T-cell (primary cell): ENCODE results near the gene UBE2G2. TPM values are rescaled to one million over a fixed set of nuclear protein-coding genes. Genes with fewer than 3 reads are reported as not detected.

Experiments
- ATAC-seq, 4 experiments: fragments of 200-7000 bp in 3 of 4; fragments of 150-1000 bp in 1 of 4; cut with Tn5 transposase; replicated peaks in 1 of 4; 1 replicate in 3 of 4; 2 replicates in 1 of 4; pipeline ENCODE4 v1.10.0; 2021; ENCODE audit warnings: moderate library complexity in 3 of 4, mild to moderate bottlenecking in 2 of 4, moderate number of reproducible peaks in 1 of 4
- CTCF ChIA-PET, 2 donors: fragments of 300-600 bp; sonication (Branson Sonifier 250); formaldehyde crosslinking; loops; one replicate each; lab custom pipeline; 2022; ENCODE audit warnings: antibody characterized with exemption in 2 of 2; lab: Charles Lee
- POLR2A ChIA-PET, 2 donors: fragments of 300-600 bp; sonication (Branson Sonifier 250); formaldehyde crosslinking; loops; one replicate each; lab custom pipeline; 2022; ENCODE audit warnings: antibody characterized with exemption in 2 of 2; lab: Charles Lee
- DNase-seq, 35 experiments: peaks; one replicate each; pipeline versions ENCODE4 v3.0.0 to v3.0.0-alpha.2; 2013 to 2023
- H3K27ac ChIP-seq: one replicate; pipeline ENCODE4 v1.5.1; 2013; ENCODE audit warnings: low read length
- H3K27me3 ChIP-seq, 2 experiments: replicated peaks in 1 of 2; 1 replicate in 1 of 2; 2 replicates in 1 of 2; pipeline versions ENCODE4 v1.6.1 to v1.7.0; 2013; ENCODE audit warnings: low read length in 1 of 2, mixed read lengths in 1 of 2; ENCODE audit not compliant: control insufficient read depth in 2 of 2, insufficient read depth in 2 of 2; ENCODE audit errors: extremely low read depth in 1 of 2
- H3K36me3 ChIP-seq, 2 donors: 1 replicate in 1 of 2; 2 replicates in 1 of 2; pipeline versions ENCODE4 v1.6.1 to v1.7.0; 2013; ENCODE audit warnings: low read length in 1 of 2; ENCODE audit not compliant: control insufficient read depth in 2 of 2, insufficient read depth in 1 of 2; ENCODE audit errors: extremely low read depth in 1 of 2
- H3K4me1 ChIP-seq, 2 experiments: 1 replicate in 1 of 2; 2 replicates in 1 of 2; pipeline versions ENCODE4 v1.6.1 to v1.7.0; 2013; ENCODE audit warnings: low read length in 2 of 2, mixed read lengths in 1 of 2; ENCODE audit not compliant: insufficient read depth in 2 of 2, control insufficient read depth in 1 of 2; ENCODE audit errors: extremely low read depth in 1 of 2
- H3K4me3 ChIP-seq, 2 donors: 1 replicate in 1 of 2; 2 replicates in 1 of 2; pipeline versions ENCODE4 v1.5.1 to v1.7.0; 2013; ENCODE audit warnings: mild to moderate bottlenecking in 2 of 2, low read length in 1 of 2, moderate library complexity in 1 of 2; ENCODE audit not compliant: control insufficient read depth in 1 of 2; ENCODE audit errors: extremely low read depth in 1 of 2
- H3K9me3 ChIP-seq: 2 replicates; pipeline ENCODE4 v1.7.0; 2013
- H3K27ac Mint-ChIP-seq, 2 donors: one replicate each; pipeline ENCODE4 v1.8.0; 2020 to 2021; ENCODE audit warnings: mild to moderate bottlenecking in 2 of 2, mixed read lengths in 2 of 2
- H3K27me3 Mint-ChIP-seq, 2 donors: one replicate each; pipeline ENCODE4 v1.8.0; 2021 to 2022; ENCODE audit warnings: mixed read lengths in 2 of 2
- H3K36me3 Mint-ChIP-seq: one replicate; pipeline ENCODE4 v1.8.0; 2021; ENCODE audit warnings: mixed read lengths
- H3K4me1 Mint-ChIP-seq, 3 donors: one replicate each; pipeline ENCODE4 v1.8.0; 2020 to 2022; ENCODE audit warnings: mixed read lengths in 3 of 3, mild to moderate bottlenecking in 1 of 3
- H3K4me3 Mint-ChIP-seq, 3 donors: one replicate each; pipeline ENCODE4 v1.8.0; 2020 to 2022; ENCODE audit warnings: mild to moderate bottlenecking in 3 of 3, mixed read lengths in 3 of 3, moderate library complexity in 3 of 3
- H3K9me3 Mint-ChIP-seq, 3 donors: one replicate each; pipeline ENCODE4 v1.8.0; 2020 to 2022; ENCODE audit warnings: mixed read lengths in 3 of 3
- WGBS: methylation state at CpG from one replicate; pipeline ENCODE4 v1.1.5; 2013; ENCODE audit warnings: missing lambda C conversion rate; ENCODE audit not compliant: insufficient coverage; 5-methylcytosine and 5-hydroxymethylcytosine counted together
- total RNA-seq, 35 experiments: library from RNA in 6 of 35; stranded (reverse) in 6 of 35; fragments of 120-200 nt in 1 of 35; gene quantifications; one replicate each; pipeline versions ENCODE4 v1.2.1 to v1.2.4 and lab custom pipeline; 2013 to 2026

Gene UBE2G2
- total RNA-seq, 5 donors from 2014 or later (not counting 1 experiment from before 2014, with no cell fraction given): 124 to 157 (median 134) TPM

- Mint-ChIP-seq H3K4me1 (peaks cover 8 to 19% (median 18%) of the 10 kb centered on the region in 3 donors), H3K9me3 (no peaks in the 10 kb centered on the region), H3K4me3 (no peak overlapping the region), H3K36me3 (no peaks in the 10 kb centered on the region), H3K27ac (no peak overlapping the region), H3K27me3 (peaks cover 0 to 13% of the 10 kb centered on the region in 2 donors)
- Histone ChIP-seq H3K9me3 (no peaks in the 10 kb centered on the region), H3K27me3 (peaks cover 0 to 35% of the 10 kb centered on the region in 2 experiments), H3K4me3 (no peak overlapping the region), H3K27ac (no peak overlapping the region), H3K4me1 (peaks cover 6 to 19% of the 10 kb centered on the region in 2 experiments), H3K36me3 (no peaks in the 10 kb centered on the region)
- DNase-seq: no peak
- ATAC-seq: no peak
- ChIA-PET CTCF (no interaction called here), POLR2A (no interaction called here)
- WGBS: 79% methylated on average over 15 of the region's 23 CpGs
Measured at GRCh38 chr21:44842721-44843445, 41.3 kb upstream of the UBE2G2 start.

DNA sequence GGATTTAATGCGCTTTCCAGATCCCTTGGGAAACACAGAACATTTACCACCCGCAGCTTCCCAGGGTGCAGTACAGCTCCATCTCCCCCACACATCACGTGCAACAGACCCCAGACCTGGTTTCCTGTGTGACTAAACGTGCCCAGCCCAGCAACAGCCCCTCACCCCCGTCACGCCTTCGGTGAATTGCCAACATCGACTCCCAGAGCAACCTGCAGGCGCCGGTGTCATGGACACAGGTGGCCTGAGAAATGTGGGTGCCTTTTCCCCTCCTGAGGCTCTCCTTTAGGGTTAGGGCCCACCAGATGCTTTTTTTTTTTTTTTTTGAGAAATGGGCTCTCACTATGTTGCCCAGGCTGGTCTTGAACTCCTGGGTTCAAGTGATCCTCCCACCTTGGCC lies 40.5 kb upstream of the UBE2G2 start:
- no peak overlapping the region for H3K27ac Mint-ChIP-seq

DNA sequence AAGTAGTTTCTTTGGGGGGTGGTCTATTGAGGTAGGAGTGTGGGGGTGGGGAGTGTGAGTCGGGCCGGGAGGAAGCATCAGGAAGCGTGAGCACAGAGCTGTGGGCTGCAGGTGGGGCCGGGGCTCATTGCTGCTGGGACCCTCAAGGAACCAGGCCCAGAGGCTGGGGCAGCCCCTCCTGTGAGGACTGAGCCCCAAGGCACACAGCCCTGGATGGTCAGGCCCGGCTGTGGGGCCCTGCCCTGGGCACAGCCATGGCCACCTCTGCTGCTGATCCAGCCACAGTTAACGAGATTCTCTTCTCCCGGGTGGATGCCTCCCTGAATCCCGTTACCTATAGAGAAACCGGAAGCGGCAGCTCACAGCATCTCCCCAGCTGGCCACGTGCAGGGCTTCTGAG lies 39.2 kb upstream of the UBE2G2 start:
- WGBS: 71% methylated on average over 11 of the region's 11 CpGs
- CTCF ChIA-PET: interaction anchor here in 1 of 2 donors (0.6 kb wide), 1 partner anchor 86 kb away, joined by 3 read pairs; no protein-coding TSS in a partner anchor
- no peak overlapping the region for H3K4me3 Mint-ChIP-seq

More for the DNA sequence above, 40.5 kb upstream of the UBE2G2 start:
- no peak overlapping the region for H3K27ac ChIP-seq
- no peak overlapping the region for H3K4me3 Mint-ChIP-seq
- H3K36me3 Mint-ChIP-seq: no peaks in the 10 kb centered on the region
- H3K9me3 Mint-ChIP-seq: no peaks in the 10 kb centered on the region
- no peaks in the 10 kb centered on the region for H3K9me3 ChIP-seq
- DNase-seq (no peak), ATAC-seq (no peak)
- 79% methylated on average over 9 of the region's 10 CpGs for WGBS
- no peak overlapping the region for H3K4me3 ChIP-seq
- CTCF ChIA-PET: no interaction called here
- peaks cover 8 to 19% (median 15%) of the 10 kb centered on the region in 3 donors for H3K4me1 Mint-ChIP-seq
- POLR2A ChIA-PET: no interaction called here
- peaks cover 0 to 42% of the 10 kb centered on the region in 2 experiments for H3K27me3 ChIP-seq
- peaks cover 0 to 15% of the 10 kb centered on the region in 2 donors for H3K27me3 Mint-ChIP-seq
- H3K4me1 ChIP-seq: peaks cover 6 to 19% of the 10 kb centered on the region in 2 experiments
- no peaks in the 10 kb centered on the region for H3K36me3 ChIP-seq

GRCh38 chr21:44838951-44839350 lies 37.3 kb upstream of the UBE2G2 start:
- H3K27me3 ChIP-seq: peaks cover 0 to 46% of the 10 kb centered on the region in 2 experiments
- H3K4me1 Mint-ChIP-seq: no peaks in the 10 kb centered on the region
- ATAC-seq (no peak), DNase-seq (no peak)
- WGBS: 80% methylated on average over 6 of the region's 9 CpGs
- H3K4me3 ChIP-seq: no peak overlapping the region
- no peaks in the 10 kb centered on the region for H3K9me3 Mint-ChIP-seq
- H3K4me1 ChIP-seq: no peaks in the 10 kb centered on the region
- no peaks in the 10 kb centered on the region for H3K9me3 ChIP-seq
- no peak overlapping the region for H3K27ac ChIP-seq
- CTCF ChIA-PET: no interaction called here
- H3K27me3 Mint-ChIP-seq: peaks cover 0 to 15% of the 10 kb centered on the region in 2 donors
- POLR2A ChIA-PET: no interaction called here
- H3K36me3 Mint-ChIP-seq: no peaks in the 10 kb centered on the region
- H3K4me3 Mint-ChIP-seq: no peak overlapping the region
- no peaks in the 10 kb centered on the region for H3K36me3 ChIP-seq
- peak overlapping the region in 1 of 2 donors; percentile 36 for H3K27ac Mint-ChIP-seq

More for the DNA sequence above, 39.2 kb upstream of the UBE2G2 start:
- H3K27ac Mint-ChIP-seq: no peak overlapping the region
- DNase-seq: no peak
- no peak overlapping the region for H3K4me3 ChIP-seq
- no peaks in the 10 kb centered on the region for H3K9me3 ChIP-seq
- H3K4me1 ChIP-seq: peaks cover under 1 to 6% of the 10 kb centered on the region in 2 experiments
- H3K4me1 Mint-ChIP-seq: peaks cover 0 to 8% (median 6%) of the 10 kb centered on the region in 3 donors
- H3K27me3 ChIP-seq: peaks cover 0 to 47% of the 10 kb centered on the region in 2 experiments
- no peaks in the 10 kb centered on the region for H3K36me3 Mint-ChIP-seq
- no peaks in the 10 kb centered on the region for H3K36me3 ChIP-seq
- H3K9me3 Mint-ChIP-seq: no peaks in the 10 kb centered on the region
- H3K27ac ChIP-seq: no peak overlapping the region
- peaks cover 0 to 15% of the 10 kb centered on the region in 2 donors for H3K27me3 Mint-ChIP-seq
- POLR2A ChIA-PET: no interaction called here
- ATAC-seq: no peak

DNA sequence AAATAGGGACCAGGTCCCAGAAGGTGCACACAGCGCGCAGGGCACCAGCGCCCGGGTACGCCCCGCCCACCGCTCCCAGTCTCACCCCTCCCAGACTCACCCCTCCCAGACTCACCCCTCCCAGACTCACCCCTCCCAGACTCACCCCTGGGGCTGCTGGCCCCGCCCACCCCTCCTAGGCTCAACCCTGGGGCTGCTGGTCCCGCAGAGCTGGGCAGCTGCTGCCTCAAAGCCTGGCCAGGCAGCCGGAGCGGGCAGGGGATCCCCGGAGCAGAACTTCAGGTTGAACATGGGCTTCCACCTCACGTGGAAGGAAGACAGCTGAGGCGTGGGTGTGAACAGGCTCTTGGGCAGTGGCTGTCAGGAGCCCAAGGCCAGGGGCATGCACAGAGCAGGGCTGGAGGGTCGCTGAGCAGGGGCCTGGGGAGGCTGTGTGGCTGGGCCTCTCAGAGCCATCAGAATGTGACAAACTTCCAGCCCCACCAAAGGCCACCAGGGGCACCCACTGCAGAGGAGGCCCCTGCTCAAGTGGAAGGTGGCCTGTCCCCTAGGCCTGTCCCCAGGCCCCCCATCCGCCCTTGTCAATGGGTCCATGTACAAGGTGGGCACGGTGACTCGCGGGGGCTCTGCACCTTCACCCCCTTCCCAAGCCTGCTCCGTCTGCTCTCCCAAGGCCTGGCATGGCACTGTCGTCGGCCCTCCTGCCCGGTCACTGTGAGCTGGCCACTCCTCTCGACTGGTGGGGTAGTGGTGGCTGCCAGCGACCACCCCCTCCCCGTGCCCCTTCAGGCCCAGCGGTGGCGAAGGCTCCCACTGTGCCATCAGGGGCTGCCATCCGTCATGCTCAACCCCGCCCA lies 36.6 kb upstream of the UBE2G2 start:
- Histone ChIP-seq H3K4me3 (no peak overlapping the region), H3K9me3 (no peaks in the 10 kb centered on the region), H3K27me3 (peaks cover 0 to 46% of the 10 kb centered on the region in 2 experiments), H3K4me1 (no peaks in the 10 kb centered on the region), H3K27ac (no peak overlapping the region), H3K36me3 (no peaks in the 10 kb centered on the region)
- no peaks in the 10 kb centered on the region for H3K36me3 Mint-ChIP-seq
- POLR2A ChIA-PET: no interaction called here
- H3K4me3 Mint-ChIP-seq: no peak overlapping the region
- no peak for ATAC-seq
- H3K27ac Mint-ChIP-seq: no peak overlapping the region
- WGBS: 79% methylated on average over 16 of the region's 30 CpGs
- no peak for DNase-seq
- H3K4me1 Mint-ChIP-seq: no peaks in the 10 kb centered on the region
- CTCF ChIA-PET: no interaction called here
- peaks cover 0 to 15% of the 10 kb centered on the region in 2 donors for H3K27me3 Mint-ChIP-seq
- H3K9me3 Mint-ChIP-seq: no peaks in the 10 kb centered on the region

- H3K27me3 Mint-ChIP-seq: peaks cover 0 to 14% of the 10 kb centered on the region in 2 donors
- Histone ChIP-seq H3K9me3 (no peaks in the 10 kb centered on the region), H3K36me3 (no peaks in the 10 kb centered on the region), H3K27me3 (peaks cover 0 to 44% of the 10 kb centered on the region in 2 experiments), H3K4me1 (no peaks in the 10 kb centered on the region), H3K4me3 (no peak overlapping the region), H3K27ac (no peak overlapping the region)
- ATAC-seq (no peak), DNase-seq (no peak)
- no peaks in the 10 kb centered on the region for H3K36me3 Mint-ChIP-seq
- 93% methylated on average over 13 of the region's 13 CpGs for WGBS
- H3K4me3 Mint-ChIP-seq: no peak overlapping the region
- H3K9me3 Mint-ChIP-seq: no peaks in the 10 kb centered on the region
- ChIA-PET POLR2A (no interaction called here), CTCF (no interaction called here)
- no peaks in the 10 kb centered on the region for H3K4me1 Mint-ChIP-seq
- H3K27ac Mint-ChIP-seq: no peak overlapping the region
Measured at GRCh38 chr21:44837537-44837936, 35.9 kb upstream of the UBE2G2 start.
